IMR-90 (cell line): ENCODE measurements around the gene PSKH1. TPM values are rescaled to one million over a fixed set of nuclear protein-coding genes. Genes with fewer than 3 reads are reported as not detected.

Source experiments
- ATAC-seq: fragments of 200-7000 bp; cut with Tn5 transposase; 2 replicates; pipeline ENCODE4 v1.9.1; 2020; ENCODE audit warnings: low read depth, mild to moderate bottlenecking, moderate library complexity
- BruUV-seq: library from RNA; stranded (reverse); fragments of 400-500 nt; replicated peaks from 2 replicates; lab custom pipeline; 2021; lab: Mats Ljungman, UMichigan
- CTCF ChIA-PET: fragments of 300-600 bp; formaldehyde crosslinking; extraction: SDS; loops from one replicate; lab custom pipeline; 2021; ENCODE audit warnings: antibody characterized with exemption; lab: Yijun Ruan, JAX
- POLR2A ChIA-PET: fragments of 300-600 bp; sonication (Branson Sonifier 250); formaldehyde crosslinking; loops from one replicate; lab custom pipeline; 2022; ENCODE audit warnings: antibody characterized with exemption; ENCODE audit not compliant: unreplicated experiment; lab: Charles Lee
- DNase-seq: peaks from one replicate; pipeline ENCODE4 v3.0.0; 2013
- H2AFZ ChIP-seq: replicated peaks from 2 replicates; pipeline ENCODE3; 2013; ENCODE audit warnings: low read length, mild to moderate bottlenecking; ENCODE audit not compliant: poor library complexity
- H2AK5ac ChIP-seq: 2 replicates; pipeline ENCODE4 v1.6.1; 2013; ENCODE audit warnings: low read depth, low read length, inconsistent platforms
- H2AK9ac ChIP-seq: replicated peaks from 2 replicates; pipeline ENCODE3; 2013; ENCODE audit warnings: mild to moderate bottlenecking, low read depth, low read length, moderate library complexity; ENCODE audit not compliant: poor library complexity
- H2BK120ac ChIP-seq: 2 replicates; pipeline ENCODE4 v1.6.1; 2013; ENCODE audit warnings: low read depth, low read length, inconsistent platforms
- H2BK15ac ChIP-seq: 3 replicates; pipeline ENCODE4 v1.6.1; 2013; ENCODE audit warnings: low read depth, low read length, inconsistent platforms
- H2BK20ac ChIP-seq: 2 replicates; pipeline ENCODE4 v1.6.1; 2013; ENCODE audit warnings: low read depth, mild to moderate bottlenecking, inconsistent platforms, low read length, moderate library complexity
- H2BK5ac ChIP-seq: 2 replicates; pipeline ENCODE4 v1.6.1; 2013; ENCODE audit warnings: mild to moderate bottlenecking, low read depth, low read length, inconsistent platforms; ENCODE audit not compliant: poor library complexity, severe bottlenecking
- H3K14ac ChIP-seq: replicated peaks from 2 replicates; pipeline ENCODE4 v1.6.1; 2013; ENCODE audit warnings: low read depth, low read length, inconsistent platforms
- H3K18ac ChIP-seq: 2 replicates; pipeline ENCODE4 v1.6.1; 2013; ENCODE audit warnings: low read depth, low read length, control low read depth
- H3K23ac ChIP-seq: 2 replicates; pipeline ENCODE4 v1.6.1; 2013; ENCODE audit warnings: low read depth, low read length, inconsistent platforms
- H3K27ac ChIP-seq: 2 replicates; pipeline ENCODE4 v1.5.1; 2013; ENCODE audit warnings: mild to moderate bottlenecking, control low read depth, low read length; ENCODE audit not compliant: insufficient read depth
- H3K27me3 ChIP-seq: 2 replicates; pipeline ENCODE4 v1.6.1; 2013; ENCODE audit warnings: low read length; ENCODE audit not compliant: control insufficient read depth, insufficient read depth
- H3K36me3 ChIP-seq: 2 replicates; pipeline ENCODE4 v1.6.1; 2013; ENCODE audit warnings: low read length, mixed read lengths; ENCODE audit not compliant: control insufficient read depth, insufficient read depth
- H3K4ac ChIP-seq: 2 replicates; pipeline ENCODE4 v1.6.1; 2013; ENCODE audit warnings: low read depth, low read length, inconsistent platforms
- H3K4me1 ChIP-seq: 2 replicates; pipeline ENCODE4 v1.6.1; 2013; ENCODE audit warnings: low read length, mixed read lengths; ENCODE audit not compliant: control insufficient read depth, insufficient read depth
- H3K4me2 ChIP-seq: 2 replicates; pipeline ENCODE4 v1.6.1; 2013; ENCODE audit warnings: low read depth, mild to moderate bottlenecking, control low read depth, low read length, moderate library complexity
- H3K4me3 ChIP-seq: 2 replicates; pipeline ENCODE4 v1.5.1; 2013; ENCODE audit warnings: low read depth, mild to moderate bottlenecking, control low read depth, low read length, moderate library complexity; ENCODE audit not compliant: insufficient read depth
- H3K56ac ChIP-seq: 2 replicates; pipeline ENCODE4 v1.6.1; 2013; ENCODE audit warnings: low read length, inconsistent platforms; ENCODE audit not compliant: insufficient read depth; ENCODE audit errors: extremely low read depth
- H3K79me1 ChIP-seq, 2 experiments: 2 replicates each; pipeline ENCODE4 v1.6.1; 2013; ENCODE audit warnings: low read length in 2 of 2, inconsistent platforms in 1 of 2, low read depth in 1 of 2
- H3K9ac ChIP-seq: 2 replicates; pipeline ENCODE4 v1.6.1; 2013; ENCODE audit warnings: low read depth, low read length, control low read depth
- H3K9me1 ChIP-seq: 2 replicates; pipeline ENCODE4 v1.6.1; 2013; ENCODE audit warnings: low read length, inconsistent platforms; ENCODE audit not compliant: insufficient read depth
- H3K9me3 ChIP-seq: 2 replicates; pipeline ENCODE4 v1.6.1; 2013; ENCODE audit warnings: low read length; ENCODE audit not compliant: control insufficient read depth, insufficient read depth
- H4K20me1 ChIP-seq: 2 replicates; pipeline ENCODE4 v1.6.1; 2013; ENCODE audit warnings: low read length, inconsistent platforms; ENCODE audit not compliant: insufficient read depth
- H4K5ac ChIP-seq: 2 replicates; pipeline ENCODE4 v1.6.1; 2013; ENCODE audit warnings: mild to moderate bottlenecking, low read depth, low read length, control low read depth
- H4K8ac ChIP-seq, 2 experiments: 2 replicates each; pipeline ENCODE4 v1.6.1; 2013; ENCODE audit warnings: low read depth in 2 of 2, low read length in 2 of 2, control low read depth in 1 of 2, inconsistent platforms in 1 of 2
- H4K91ac ChIP-seq: 2 replicates; pipeline ENCODE4 v1.6.1; 2013; ENCODE audit warnings: low read depth, low read length, inconsistent platforms; ENCODE audit not compliant: insufficient read depth
- CHD1 ChIP-seq: IDR thresholded peaks from 2 replicates; pipeline ENCODE4 v1.6.1; 2012; ENCODE audit warnings: low read depth, low read length, improper control_type of control experiment
- WGBS, 2 experiments: methylation state at CpG; one replicate each; pipeline versions ENCODE4 v1.1.5 to v1.1.7; 2013; ENCODE audit warnings: missing lambda C conversion rate in 2 of 2; ENCODE audit not compliant: insufficient read length in 1 of 2; ENCODE audit errors: extremely low coverage in 2 of 2; 5-methylcytosine and 5-hydroxymethylcytosine counted together
- dilution Hi-C: fragments of 300-500 bp; cut with HindIII; formaldehyde crosslinking; loops from one replicate; pipeline ENCODE4 v1.14.3; 2018; ENCODE audit warnings: low sequenced_read_pairs; ENCODE audit not compliant: unreplicated experiment
- in situ Hi-C: fragments of 300-500 bp; cut with MboI; formaldehyde crosslinking; loops from 3 replicates; pipeline ENCODE4 v1.14.3; 2019; ENCODE audit warnings: low sequenced_read_pairs, inconsistent platforms, mixed read lengths
- intact Hi-C: fragments of 100-400 bp; cut with micrococcal nuclease; formaldehyde crosslinking; loops from 2 replicates; pipeline ENCODE4 v1.10.0; 2022
- polyA plus RNA-seq, 3 experiments: library from polyadenylated mRNA; depleted of rRNA; stranded (reverse); fragments of >200 nt; gene quantifications; 2 replicates each; pipeline ENCODE4 v1.2.3, GENCODE V29; 2012; ENCODE audit warnings: low replicate concordance in 1 of 3
- total RNA-seq: library from RNA; depleted of rRNA; stranded (reverse); fragments of >200 nt; gene quantifications from 2 replicates; pipeline ENCODE4 v1.2.3, GENCODE V29; 2012

The PSKH1 gene
- total and polyA plus RNA-seq, 2 of the 4 experiments (the other 2 are of a cell fraction), result 11.5 to 26.7 TPM

DNA sequence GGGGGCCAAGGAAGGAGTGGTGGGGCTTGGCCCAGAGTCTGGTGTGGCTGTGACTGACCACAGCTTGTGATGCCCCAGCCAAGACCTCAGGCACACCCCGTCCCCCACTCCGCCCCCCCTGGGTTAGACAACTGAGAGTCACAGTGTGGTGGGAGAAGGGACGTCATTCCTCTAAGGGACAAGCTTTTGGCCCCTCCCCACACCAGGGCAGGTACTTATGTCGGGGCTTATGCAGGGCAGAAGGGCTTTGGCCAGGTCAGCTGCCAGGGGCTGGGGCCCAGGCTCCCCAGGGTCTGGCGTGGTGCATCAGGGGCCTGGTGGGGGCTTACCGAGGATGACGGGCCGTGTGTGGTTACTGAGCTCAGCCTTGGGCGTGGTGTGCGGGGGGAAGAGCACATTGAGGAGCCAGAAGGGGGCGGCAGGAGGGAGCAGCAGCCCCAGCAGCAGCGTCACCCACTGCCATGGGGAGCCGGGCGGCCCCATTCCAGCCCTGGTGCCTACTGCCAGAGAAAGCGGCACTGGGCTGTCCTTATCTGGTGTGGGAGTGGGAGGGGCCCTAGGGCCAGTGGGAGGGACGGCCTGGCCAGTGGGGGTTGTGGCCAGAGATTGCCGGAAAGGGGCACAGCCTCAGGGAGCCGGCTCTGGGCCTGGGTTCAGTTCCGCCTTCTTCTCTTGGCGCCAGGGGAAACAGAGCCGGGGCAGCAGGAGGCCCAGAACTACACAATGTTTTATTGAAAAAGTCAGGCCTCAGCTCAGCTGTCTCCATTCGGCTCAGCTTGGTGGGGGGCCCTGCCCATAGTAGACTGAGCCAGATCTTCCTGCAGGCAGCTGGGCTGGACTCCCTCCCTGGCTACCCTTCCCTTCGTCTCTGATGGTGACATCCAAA lies 50.8 kb downstream of the PSKH1 start, which contains the start of gene LCAT:
Gene LCAT, minus strand, starts transcription at position 502 of the 886 bp plus-strand sequence. Its CDS starts 19 bp downstream, at position 483.
- ChIA-PET CTCF (no interaction called here), POLR2A (no interaction called here)
- BruUV-seq, result no TSS peak
- Histone ChIP-seq H2AK9ac (no peak within 1 kb of the TSS), H2AFZ (peak within 1 kb of the TSS; percentile 51), H3K27ac (no peak within 1 kb of the TSS), H3K14ac (no peak within 1 kb of the TSS), H3K4me3 (no peak within 1 kb of the TSS), H2BK120ac (no peak within 1 kb of the TSS), H3K36me3 (peaks cover 91% of the 10 kb centered on the region), H3K23ac (no peak within 1 kb of the TSS), H4K91ac (no peak within 1 kb of the TSS), H2BK20ac (no peak within 1 kb of the TSS), H4K8ac (no peak within 1 kb of the TSS), H3K56ac (no peak within 1 kb of the TSS), H3K18ac (no peak within 1 kb of the TSS), H2BK5ac (no peak within 1 kb of the TSS), H3K4me1 (no peaks in the 10 kb centered on the region), H3K9ac (no peak within 1 kb of the TSS), H4K5ac (no peak within 1 kb of the TSS), H4K20me1 (peaks cover 67% of the 10 kb centered on the region), H3K79me1 (peaks cover 18 to 84% of the 10 kb centered on the region in 2 experiments), H2AK5ac (no peak within 1 kb of the TSS), H3K4me2 (no peak within 1 kb of the TSS), H3K27me3 (no peaks in the 10 kb centered on the region), H3K9me3 (no peaks in the 10 kb centered on the region), H3K9me1 (no peaks in the 10 kb centered on the region; the same call in 1 of the 2 replicates), H2BK15ac (no peak within 1 kb of the TSS), H3K4ac (no peak within 1 kb of the TSS)
- dilution Hi-C loops (no loop called here), in situ Hi-C loops (loop anchor here (25.0 kb wide), 1 partner anchor 407 kb away; the partner anchor contains the start of gene RIPOR1), intact Hi-C loops (no loop called here)
- 79% methylated on average over 7 of the region's 23 CpGs; no CpG with 5 or more reads in 1 of the 2 experiments for WGBS, 2 experiments
- DNase-seq (no peak), ATAC-seq (no peak)
- TF ChIP-seq CHD1, result no peak
